ENCODE results near the gene PKIB. TPM values are rescaled to one million over a fixed set of nuclear protein-coding genes. Genes with fewer than 3 reads are reported as not detected.

PKIB gene
- total and polyA plus RNA-seq, 4 donors = 1.4 to 14.4 (median 2.1) TPM

DNA sequence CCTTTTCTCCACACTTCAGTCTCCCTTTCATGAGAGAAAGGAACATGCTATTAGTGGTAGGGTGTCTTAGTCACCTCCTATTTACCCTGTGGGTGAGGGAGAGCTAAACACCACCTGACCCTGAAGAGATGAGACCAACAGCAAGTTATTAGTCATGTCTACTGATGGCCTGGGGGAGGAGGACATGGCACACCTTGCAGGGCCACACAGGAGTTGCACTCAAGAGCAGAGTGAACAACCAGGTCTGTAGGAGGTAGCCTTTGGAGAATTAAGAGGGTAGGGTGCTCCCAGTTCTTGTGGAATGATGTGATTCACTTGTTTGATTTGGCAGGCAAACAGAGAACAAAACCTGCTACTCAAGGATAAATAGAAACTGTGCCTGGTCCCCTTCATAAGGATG, 86.6 kb downstream of the PKIB start:
- H3K9me3 ChIP-seq (ENCODE audit: control insufficient read depth, low read length) = no peaks in the 10 kb centered on the region
- H3K27ac ChIP-seq (ENCODE audit: low read depth in 1 of 2, low read length in 2 of 2) = no peak overlapping the region
- H3K4me3 ChIP-seq (ENCODE audit: low read length in 2 of 2) = no peak overlapping the region
- no peaks in the 10 kb centered on the region for H3K36me3 ChIP-seq (ENCODE audit: control insufficient read depth in 1 of 2, insufficient read depth in 2 of 2, low read length in 1 of 2)
- DNase-seq = no peak
- intact Hi-C loops (cut with DNase I) = no loop called here
- no peak for ATAC-seq (ENCODE audit: low FRiP score)
- no peaks in the 10 kb centered on the region for H3K4me1 ChIP-seq (ENCODE audit: control insufficient read depth in 1 of 2, insufficient read depth in 2 of 2, low read length in 2 of 2)
- H3K27me3 ChIP-seq (ENCODE audit: control insufficient read depth in 1 of 2, insufficient read depth in 2 of 2, low read length in 1 of 2) = no peaks in the 10 kb centered on the region

GRCh38 chr6:122697458-122697857, 87.3 kb downstream of the PKIB start:
- H3K36me3 ChIP-seq (ENCODE audit: control insufficient read depth in 1 of 2, insufficient read depth in 2 of 2, low read length in 1 of 2) = no peaks in the 10 kb centered on the region
- WGBS, 2 donors = 69 to 71% methylated on average over 1 of the region's 1 CpG
- ATAC-seq (ENCODE audit: low FRiP score) = no peak

DNA sequence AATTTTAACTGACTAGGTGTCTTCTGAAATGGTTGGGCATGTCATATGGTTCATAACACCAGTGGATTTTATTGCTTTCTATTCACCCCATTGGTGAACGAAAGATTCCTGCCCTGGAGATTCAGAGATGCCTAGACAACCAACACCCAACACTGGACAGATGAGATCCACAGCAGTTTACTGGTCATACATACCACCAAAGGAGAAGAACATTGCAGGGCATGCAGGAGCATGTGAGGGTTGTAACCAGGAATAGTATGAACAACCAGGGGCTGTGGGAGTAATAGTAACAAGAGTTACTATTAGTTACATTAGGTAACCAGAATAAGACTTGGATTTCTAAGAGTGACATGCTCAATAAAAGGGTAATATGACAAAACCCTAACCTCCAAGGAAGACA, 91.5 kb downstream of the PKIB start:
- 92 to 94% methylated on average over 1 of the region's 1 CpG for WGBS, 2 donors
- H3K4me1 ChIP-seq (ENCODE audit: control insufficient read depth in 1 of 2, insufficient read depth in 2 of 2, low read length in 2 of 2) = no peaks in the 10 kb centered on the region
- no peaks in the 10 kb centered on the region for H3K27me3 ChIP-seq (ENCODE audit: control insufficient read depth in 1 of 2, insufficient read depth in 2 of 2, low read length in 1 of 2)

More at GRCh38 chr6:122697458-122697857, 87.3 kb downstream of the PKIB start:
- no peak for DNase-seq
- H3K9me3 ChIP-seq (ENCODE audit: control insufficient read depth, low read length) = no peaks in the 10 kb centered on the region
- no peak overlapping the region for H3K4me3 ChIP-seq (ENCODE audit: low read length in 2 of 2)
- H3K27ac ChIP-seq (ENCODE audit: low read depth in 1 of 2, low read length in 2 of 2) = no peak overlapping the region
- no peaks in the 10 kb centered on the region for H3K27me3 ChIP-seq (ENCODE audit: control insufficient read depth in 1 of 2, insufficient read depth in 2 of 2, low read length in 1 of 2)
- intact Hi-C loops (cut with DNase I) = no loop called here
- no peaks in the 10 kb centered on the region for H3K4me1 ChIP-seq (ENCODE audit: control insufficient read depth in 1 of 2, insufficient read depth in 2 of 2, low read length in 2 of 2)

DNA sequence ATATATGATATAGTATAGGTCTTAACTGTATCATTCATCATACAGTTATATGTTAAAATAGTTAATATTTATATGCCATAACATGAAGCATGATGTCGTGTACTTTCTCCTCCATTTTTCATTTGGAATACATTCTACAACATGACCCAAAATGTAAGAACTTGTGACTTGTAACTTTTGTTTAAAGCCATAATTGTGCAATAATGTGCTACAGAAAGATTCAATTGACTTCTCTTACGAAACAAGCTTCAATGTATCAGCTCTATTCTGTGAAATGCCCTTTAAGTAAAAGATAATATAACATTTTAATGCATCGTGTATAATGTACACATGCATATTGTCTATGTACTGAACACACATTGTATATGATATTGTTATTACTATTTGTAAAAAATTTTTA, 92.6 kb downstream of the PKIB start:
- ATAC-seq (ENCODE audit: low FRiP score) (no peak), DNase-seq (no peak)
- no peaks in the 10 kb centered on the region for H3K36me3 ChIP-seq (ENCODE audit: control insufficient read depth in 1 of 2, insufficient read depth in 2 of 2, low read length in 1 of 2)
- no peaks in the 10 kb centered on the region for H3K9me3 ChIP-seq (ENCODE audit: control insufficient read depth, low read length)
- no peak overlapping the region for H3K27ac ChIP-seq (ENCODE audit: low read depth in 1 of 2, low read length in 2 of 2)
- no peaks in the 10 kb centered on the region for H3K27me3 ChIP-seq (ENCODE audit: control insufficient read depth in 1 of 2, insufficient read depth in 2 of 2, low read length in 1 of 2)
- intact Hi-C loops (cut with DNase I) = no loop called here
- no peaks in the 10 kb centered on the region for H3K4me1 ChIP-seq (ENCODE audit: control insufficient read depth in 1 of 2, insufficient read depth in 2 of 2, low read length in 2 of 2)
- no peak overlapping the region for H3K4me3 ChIP-seq (ENCODE audit: low read length in 2 of 2)
- WGBS, 2 donors = 50 to 66% methylated on average over 3 of the region's 3 CpGs

More for the DNA sequence above, 91.5 kb downstream of the PKIB start:
- Histone ChIP-seq H3K4me3 (ENCODE audit: low read length in 2 of 2) (no peak overlapping the region), H3K9me3 (ENCODE audit: control insufficient read depth, low read length) (no peaks in the 10 kb centered on the region), H3K36me3 (ENCODE audit: control insufficient read depth in 1 of 2, insufficient read depth in 2 of 2, low read length in 1 of 2) (no peaks in the 10 kb centered on the region), H3K27ac (ENCODE audit: low read depth in 1 of 2, low read length in 2 of 2) (no peak overlapping the region)
- no peak for ATAC-seq (ENCODE audit: low FRiP score)
- DNase-seq = no peak
- intact Hi-C loops (cut with DNase I) = no loop called here

GRCh38 chr6:122704066-122704465, 93.9 kb downstream of the PKIB start:
- ATAC-seq (ENCODE audit: low FRiP score) (no peak), DNase-seq (no peak)
- H3K27me3 ChIP-seq (ENCODE audit: control insufficient read depth in 1 of 2, insufficient read depth in 2 of 2, low read length in 1 of 2) = no peaks in the 10 kb centered on the region
- H3K4me3 ChIP-seq (ENCODE audit: low read length in 2 of 2) = no peak overlapping the region
- H3K36me3 ChIP-seq (ENCODE audit: control insufficient read depth in 1 of 2, insufficient read depth in 2 of 2, low read length in 1 of 2) = no peaks in the 10 kb centered on the region
- intact Hi-C loops (cut with DNase I) = no loop called here
- whole genome bisulfite sequencing, 2 donors = 87 to 88% methylated on average over 4 of the region's 4 CpGs
- no peaks in the 10 kb centered on the region for H3K9me3 ChIP-seq (ENCODE audit: control insufficient read depth, low read length)
- H3K27ac ChIP-seq (ENCODE audit: low read depth in 1 of 2, low read length in 2 of 2) = no peak overlapping the region
- no peaks in the 10 kb centered on the region for H3K4me1 ChIP-seq (ENCODE audit: control insufficient read depth in 1 of 2, insufficient read depth in 2 of 2, low read length in 2 of 2)

DNA sequence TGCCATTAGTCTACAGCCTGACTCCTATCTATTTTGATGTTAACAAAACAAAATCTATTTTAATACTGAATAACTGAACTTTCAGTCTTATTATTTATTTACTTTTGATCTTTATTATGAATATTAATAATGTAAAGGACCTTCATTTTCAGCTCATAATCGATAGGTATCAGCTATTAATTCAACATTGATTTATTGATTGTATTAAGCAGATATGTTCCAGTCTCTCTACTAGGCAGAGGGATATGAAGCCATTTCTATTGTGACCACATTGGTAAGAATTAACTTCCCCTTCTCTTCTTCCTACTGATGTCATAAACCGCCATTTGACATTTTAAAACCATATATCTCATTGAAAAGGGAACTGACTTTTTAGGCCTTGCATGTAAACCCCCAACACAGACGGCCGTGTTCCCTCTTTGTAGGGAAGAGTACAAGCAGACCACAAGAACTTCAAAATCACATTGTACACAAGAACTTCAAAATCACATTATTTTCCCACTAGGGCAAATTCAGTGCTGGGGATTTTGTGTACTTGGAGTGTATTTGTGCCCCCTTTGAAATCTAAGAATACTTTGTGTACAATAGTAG, 99.8 kb downstream of the PKIB start:
- Histone ChIP-seq H3K9me3 (ENCODE audit: control insufficient read depth, low read length) (no peaks in the 10 kb centered on the region), H3K27me3 (ENCODE audit: control insufficient read depth in 1 of 2, insufficient read depth in 2 of 2, low read length in 1 of 2) (no peaks in the 10 kb centered on the region), H3K4me3 (ENCODE audit: low read length in 2 of 2) (no peak overlapping the region), H3K36me3 (ENCODE audit: control insufficient read depth in 1 of 2, insufficient read depth in 2 of 2, low read length in 1 of 2) (no peaks in the 10 kb centered on the region), H3K4me1 (ENCODE audit: control insufficient read depth in 1 of 2, insufficient read depth in 2 of 2, low read length in 2 of 2) (no peaks in the 10 kb centered on the region), H3K27ac (ENCODE audit: low read depth in 1 of 2, low read length in 2 of 2) (no peak overlapping the region)
- no peak for ATAC-seq (ENCODE audit: low FRiP score)
- intact Hi-C loops (cut with DNase I) = no loop called here
- peak in 1 of 2 donors; percentile 55 for DNase-seq
- WGBS, 2 donors = 79 to 87% methylated on average over 4 of the region's 4 CpGs

DNA sequence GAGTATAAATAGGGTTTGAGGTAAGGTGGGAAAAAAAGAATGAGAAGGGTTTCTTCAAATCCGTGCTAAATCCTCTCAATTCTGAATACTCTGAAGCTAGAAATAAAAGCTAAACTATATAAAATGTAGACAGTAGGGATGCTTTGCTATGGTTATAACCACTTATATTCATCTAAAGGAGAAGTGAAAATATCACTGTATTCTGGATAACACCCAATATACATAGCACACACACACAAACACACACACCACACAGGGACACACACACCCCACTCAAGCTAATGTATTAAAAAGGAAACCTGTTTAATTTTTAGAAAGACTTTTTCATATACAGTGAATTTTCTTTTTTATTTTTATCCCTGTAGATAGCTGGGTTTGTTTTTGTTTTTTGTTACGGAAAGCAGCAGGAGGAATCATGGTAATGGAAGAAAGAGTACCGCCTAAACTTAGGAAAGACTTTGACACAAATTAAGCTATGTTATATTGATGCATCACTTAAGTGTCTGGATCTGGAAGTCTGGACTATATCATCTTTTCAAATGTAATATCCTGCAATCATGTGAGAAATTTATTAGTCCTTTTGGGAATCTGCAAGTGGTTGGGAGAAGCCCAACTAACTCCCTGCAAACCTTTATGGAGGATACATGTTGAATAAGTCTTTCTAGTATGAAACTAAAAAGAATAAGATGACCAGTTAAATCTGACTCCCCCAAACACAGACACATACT, 100.9 kb downstream of the PKIB start:
- no peak for ATAC-seq (ENCODE audit: low FRiP score)
- Histone ChIP-seq H3K27ac (ENCODE audit: low read depth in 1 of 2, low read length in 2 of 2) (no peak overlapping the region), H3K4me3 (ENCODE audit: low read length in 2 of 2) (no peak overlapping the region), H3K4me1 (ENCODE audit: control insufficient read depth in 1 of 2, insufficient read depth in 2 of 2, low read length in 2 of 2) (no peaks in the 10 kb centered on the region), H3K9me3 (ENCODE audit: control insufficient read depth, low read length) (no peaks in the 10 kb centered on the region), H3K36me3 (ENCODE audit: control insufficient read depth in 1 of 2, insufficient read depth in 2 of 2, low read length in 1 of 2) (no peaks in the 10 kb centered on the region), H3K27me3 (ENCODE audit: control insufficient read depth in 1 of 2, insufficient read depth in 2 of 2, low read length in 1 of 2) (no peaks in the 10 kb centered on the region)
- intact Hi-C loops (cut with DNase I) = no loop called here
- WGBS, 2 donors = 64 to 65% methylated on average over 3 of the region's 3 CpGs
- no peak for DNase-seq

GRCh38 chr6:122712093-122712447, 101.9 kb downstream of the PKIB start:
- H3K27me3 ChIP-seq (ENCODE audit: control insufficient read depth in 1 of 2, insufficient read depth in 2 of 2, low read length in 1 of 2) = no peaks in the 10 kb centered on the region
- intact Hi-C loops (cut with DNase I) = no loop called here
- DNase-seq (no peak), ATAC-seq (ENCODE audit: low FRiP score) (no peak)
- no peaks in the 10 kb centered on the region for H3K9me3 ChIP-seq (ENCODE audit: control insufficient read depth, low read length)
- no peak overlapping the region for H3K4me3 ChIP-seq (ENCODE audit: low read length in 2 of 2)
- WGBS, 2 donors = 11 to 12% methylated on average over 3 of the region's 3 CpGs
- no peak overlapping the region for H3K27ac ChIP-seq (ENCODE audit: low read depth in 1 of 2, low read length in 2 of 2)
- H3K36me3 ChIP-seq (ENCODE audit: control insufficient read depth in 1 of 2, insufficient read depth in 2 of 2, low read length in 1 of 2) = no peaks in the 10 kb centered on the region
- no peaks in the 10 kb centered on the region for H3K4me1 ChIP-seq (ENCODE audit: control insufficient read depth in 1 of 2, insufficient read depth in 2 of 2, low read length in 2 of 2)

DNA sequence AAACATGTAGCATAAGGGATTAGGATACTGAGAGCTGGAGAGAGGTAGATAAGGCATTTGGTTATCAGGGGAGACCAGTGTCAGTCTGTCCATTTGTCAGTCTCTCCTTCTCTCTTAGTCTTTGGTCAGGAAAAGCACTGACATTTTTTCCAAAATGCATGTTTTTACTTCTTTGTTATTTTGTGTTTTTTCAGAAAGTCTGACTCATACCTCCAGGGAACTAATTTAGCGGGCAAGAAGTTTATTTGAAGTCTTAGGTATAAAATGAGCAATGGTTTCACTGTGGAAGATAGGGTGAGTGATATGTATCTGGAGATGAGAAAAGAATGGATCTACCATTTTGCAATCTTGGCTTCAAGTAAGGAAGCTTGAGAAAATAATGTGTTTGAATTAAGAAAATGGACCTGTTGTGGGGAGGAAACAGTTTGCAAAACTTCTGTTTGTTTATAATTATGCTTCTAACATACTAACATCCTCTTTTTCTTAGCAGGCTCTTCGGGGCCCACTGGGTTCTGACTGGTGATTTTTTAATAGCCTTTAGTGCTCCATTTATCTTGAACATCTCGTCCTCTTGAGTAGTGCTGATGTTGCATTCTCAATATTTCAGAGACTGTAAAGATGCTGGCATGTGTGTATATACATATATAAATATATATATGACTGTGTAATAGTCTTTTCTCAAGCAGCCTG, 102.4 kb downstream of the PKIB start:
- ATAC-seq (ENCODE audit: low FRiP score) = no peak
- H3K27me3 ChIP-seq (ENCODE audit: control insufficient read depth in 1 of 2, insufficient read depth in 2 of 2, low read length in 1 of 2) = no peaks in the 10 kb centered on the region
- WGBS, 2 donors = 51 to 56% methylated on average over 3 of the region's 3 CpGs
- H3K4me3 ChIP-seq (ENCODE audit: low read length in 2 of 2) = no peak overlapping the region
- H3K36me3 ChIP-seq (ENCODE audit: control insufficient read depth in 1 of 2, insufficient read depth in 2 of 2, low read length in 1 of 2) = no peaks in the 10 kb centered on the region
- H3K9me3 ChIP-seq (ENCODE audit: control insufficient read depth, low read length) = no peaks in the 10 kb centered on the region
- DNase-seq = no peak
- no peak overlapping the region for H3K27ac ChIP-seq (ENCODE audit: low read depth in 1 of 2, low read length in 2 of 2)
- no peaks in the 10 kb centered on the region for H3K4me1 ChIP-seq (ENCODE audit: control insufficient read depth in 1 of 2, insufficient read depth in 2 of 2, low read length in 2 of 2)
- intact Hi-C loops (cut with DNase I) = no loop called here

Measured in aorta (tissue), 5 donors.